Cardiac muscle cell (in vitro differentiated cells and primary cell): Measurements from ENCODE around the gene TRIM14. TPM values are rescaled to one million over a fixed set of nuclear protein-coding genes. Genes with fewer than 3 reads are reported as not detected.

ENCODE experiments used
- DNase-seq, 2 donors: peaks; one replicate each; pipeline versions ENCODE4 v3.0.0 to v3.0.0-alpha.2; 2010 to 2017; ENCODE audit warnings: low read depth in 1 of 2, low spot score in 1 of 2
- H3K27ac ChIP-seq: fragments of 200-600 bp; sonication (generic); 2 replicates; pipeline ENCODE4 v1.5.1; 2016
- H3K27me3 ChIP-seq: fragments of 200-600 bp; sonication (generic); 2 replicates; pipeline ENCODE4 v1.6.0; 2016; ENCODE audit warnings: control low read depth
- H3K36me3 ChIP-seq: fragments of 200-600 bp; sonication (generic); 2 replicates; pipeline ENCODE4 v1.5.1; 2016; ENCODE audit warnings: control low read depth
- H3K4me1 ChIP-seq: fragments of 200-600 bp; sonication (generic); 2 replicates; pipeline ENCODE4 v1.8.1; 2017; ENCODE audit warnings: low read depth, mild to moderate bottlenecking, mixed run types
- H3K4me3 ChIP-seq: fragments of 200-600 bp; sonication (generic); 2 replicates; pipeline ENCODE4 v1.5.1; 2016; ENCODE audit warnings: mild to moderate bottlenecking
- H3K9me3 ChIP-seq: fragments of 200-600 bp; sonication (generic); 2 replicates; pipeline ENCODE4 v1.5.1; 2017; ENCODE audit warnings: low read depth, mild to moderate bottlenecking, control low read depth
- CTCF ChIP-seq: IDR thresholded peaks from 2 replicates; pipeline ENCODE4 v1.5.1; 2012; ENCODE audit warnings: low read depth, mild to moderate bottlenecking, low read length
- polyA plus RNA-seq: library from polyadenylated mRNA; unstranded; fragments of >200 nt; fragmentation: Nextera tagmentation; extraction: Ambion mirVana; gene quantifications from 2 replicates; pipeline ENCODE4 v1.2.1, GENCODE V29; 2016
- total RNA-seq: library from RNA; depleted of rRNA; stranded (reverse); fragments of >200 nt; gene quantifications from 2 replicates; pipeline ENCODE4 v1.2.3, GENCODE V29; 2016

Gene TRIM14
- total and polyA plus RNA-seq, 2 experiments from 2014 or later, result 0.57 to 1.5 TPM

- Histone ChIP-seq H3K36me3 (no peaks in the 10 kb centered on the region), H3K4me3 (no peak overlapping the region), H3K27me3 (no peaks in the 10 kb centered on the region), H3K4me1 (no peaks in the 10 kb centered on the region), H3K9me3 (no peaks in the 10 kb centered on the region), H3K27ac (no peak overlapping the region)
- no peak for DNase-seq
- TF ChIP-seq CTCF, result no peak
These were observed 17.2 kb downstream of the TRIM14 start for GRCh38 chr9:98101868-98102273.

- no peak for DNase-seq
- Histone ChIP-seq H3K27me3 (no peaks in the 10 kb centered on the region), H3K4me1 (no peaks in the 10 kb centered on the region), H3K36me3 (no peaks in the 10 kb centered on the region), H3K4me3 (no peak overlapping the region), H3K9me3 (no peaks in the 10 kb centered on the region), H3K27ac (no peak overlapping the region)
- no peak for TF ChIP-seq CTCF
These were observed 17.6 kb downstream of the TRIM14 start for GRCh38 chr9:98101416-98101815.

GRCh38 chr9:98100456-98100855 lies 18.6 kb downstream of the TRIM14 start:
- Histone ChIP-seq H3K36me3 (no peaks in the 10 kb centered on the region), H3K9me3 (no peaks in the 10 kb centered on the region), H3K4me1 (no peaks in the 10 kb centered on the region)

GRCh38 chr9:98099898-98100297 lies 19.1 kb downstream of the TRIM14 start:
- H3K4me3 ChIP-seq, result no peak overlapping the region
- H3K27ac ChIP-seq, result no peak overlapping the region
- H3K4me1 ChIP-seq, result no peaks in the 10 kb centered on the region
- no peaks in the 10 kb centered on the region for H3K9me3 ChIP-seq
- no peaks in the 10 kb centered on the region for H3K36me3 ChIP-seq
- no peak for DNase-seq
- TF ChIP-seq CTCF, result no peak
- H3K27me3 ChIP-seq, result no peaks in the 10 kb centered on the region

More at GRCh38 chr9:98100456-98100855, 18.6 kb downstream of the TRIM14 start:
- H3K4me3 ChIP-seq, result no peak overlapping the region
- no peak for DNase-seq
- TF ChIP-seq CTCF, result no peak
- no peak overlapping the region for H3K27ac ChIP-seq
- H3K27me3 ChIP-seq, result no peaks in the 10 kb centered on the region

GRCh38 chr9:98099346-98099745 lies 19.7 kb downstream of the TRIM14 start:
- DNase-seq, result no peak
- TF ChIP-seq CTCF, result no peak
- H3K4me3 ChIP-seq, result no peak overlapping the region
- H3K27me3 ChIP-seq, result no peaks in the 10 kb centered on the region
- no peaks in the 10 kb centered on the region for H3K9me3 ChIP-seq
- no peaks in the 10 kb centered on the region for H3K4me1 ChIP-seq
- no peaks in the 10 kb centered on the region for H3K36me3 ChIP-seq
- H3K27ac ChIP-seq, result no peak overlapping the region

- no peaks in the 10 kb centered on the region for H3K36me3 ChIP-seq
- no peak overlapping the region for H3K27ac ChIP-seq
- DNase-seq, result no peak
- no peaks in the 10 kb centered on the region for H3K27me3 ChIP-seq
- TF ChIP-seq CTCF, result no peak
- H3K4me1 ChIP-seq, result no peaks in the 10 kb centered on the region
- no peaks in the 10 kb centered on the region for H3K9me3 ChIP-seq
- no peak overlapping the region for H3K4me3 ChIP-seq
These were observed 21.2 kb downstream of the TRIM14 start for GRCh38 chr9:98097836-98098235.
